DND-41 (cell line): ENCODE results near the gene TYMP.

Experiments
- CTCF ChIP-seq: IDR thresholded peaks from 2 replicates; pipeline ENCODE4 v1.5.1; 2012; ENCODE audit warnings: borderline replicate concordance, low read length, moderate library complexity, mild to moderate bottlenecking; ENCODE audit not compliant: poor library complexity, severe bottlenecking; ENCODE audit errors: extremely low read depth
- EZH2 ChIP-seq: IDR thresholded peaks from 3 replicates; pipeline ENCODE4 v1.6.1; 2012; ENCODE audit warnings: borderline replicate concordance, low read depth, mild to moderate bottlenecking, moderate library complexity, low read length, inconsistent platforms; ENCODE audit not compliant: severe bottlenecking

- TF ChIP-seq CTCF (no peak), EZH2 (no peak)
These were observed 49.0 kb upstream of the TYMP start for GRCh38 chr22:50578776-50579310.
